Measurements from ENCODE around the gene TMEM256. TPM values are rescaled to one million over a fixed set of nuclear protein-coding genes. Genes with fewer than 3 reads are reported as not detected.

The TMEM256 gene
- polyA plus RNA-seq, 6 donors from 2014 or later = 73.4 to 90.2 (median 81.3) TPM

- Mint-ChIP-seq H3K27ac (no peak overlapping the region), H3K9me3 (no peaks in the 10 kb centered on the region), H3K4me1 (peaks cover 24 to 28% (median 26%) of the 10 kb centered on the region in 3 donors), H3K36me3 (no peaks in the 10 kb centered on the region), H3K27me3 (peaks cover 0 to 19% (median 3%) of the 10 kb centered on the region in 3 donors), H3K4me3 (no peak overlapping the region)
- no peak for DNase-seq
- ATAC-seq (ENCODE audit: low read depth in 2 of 2) = no peak
These were observed 46.5 kb downstream of the TMEM256 start for GRCh38 chr17:7357381-7357780.

GRCh38 chr17:7356756-7357155, 47.1 kb downstream of the TMEM256 start:
- no peaks in the 10 kb centered on the region for H3K9me3 Mint-ChIP-seq

GRCh38 chr17:7356072-7356549, 47.8 kb downstream of the TMEM256 start:
- ATAC-seq (ENCODE audit: low read depth in 2 of 2) (peak; percentile 64 to 75), DNase-seq (peak; percentile 82)
- peaks cover 28 to 34% (median 31%) of the 10 kb centered on the region in 3 donors for H3K4me1 Mint-ChIP-seq
- H3K9me3 Mint-ChIP-seq = no peaks in the 10 kb centered on the region
- H3K27ac Mint-ChIP-seq = peak overlapping the region in 2 of 6 donors; percentile 26 to 81
- peak overlapping the region in 2 of 8 donors; percentile 32 to 61 for H3K4me3 Mint-ChIP-seq
- peaks cover 0 to 8% (median 3%) of the 10 kb centered on the region in 3 donors for H3K27me3 Mint-ChIP-seq
- H3K36me3 Mint-ChIP-seq = no peaks in the 10 kb centered on the region

More at GRCh38 chr17:7356756-7357155, 47.1 kb downstream of the TMEM256 start:
- H3K27ac Mint-ChIP-seq = peak overlapping the region in 1 of 6 donors; percentile 47
- H3K27me3 Mint-ChIP-seq = peaks cover 0 to 14% (median 3%) of the 10 kb centered on the region in 3 donors
- peak overlapping the region in 1 of 8 donors; percentile 54 for H3K4me3 Mint-ChIP-seq
- ATAC-seq (ENCODE audit: low read depth in 2 of 2) (no peak), DNase-seq (no peak)
- peaks cover 26 to 30% (median 27%) of the 10 kb centered on the region in 3 donors for H3K4me1 Mint-ChIP-seq
- H3K36me3 Mint-ChIP-seq = no peaks in the 10 kb centered on the region

- Mint-ChIP-seq H3K27me3 (peaks cover 0 to 8% (median 3%) of the 10 kb centered on the region in 3 donors), H3K27ac (peak overlapping the region in 2 of 6 donors; percentile 26 to 56), H3K36me3 (no peaks in the 10 kb centered on the region), H3K4me3 (peak overlapping the region in 1 of 8 donors; percentile 61), H3K4me1 (peaks cover 32 to 36% (median 32%) of the 10 kb centered on the region in 3 donors), H3K9me3 (no peaks in the 10 kb centered on the region)
- no peak for ATAC-seq (ENCODE audit: low read depth in 2 of 2)
- no peak for DNase-seq
These were observed 48.3 kb downstream of the TMEM256 start for GRCh38 chr17:7355573-7355972.

- Mint-ChIP-seq H3K9me3 (no peaks in the 10 kb centered on the region), H3K36me3 (no peaks in the 10 kb centered on the region), H3K4me3 (peak within 1 kb of the TSS in 6 of 8 donors; percentile 32 to 94 (median 79)), H3K27ac (peak within 1 kb of the TSS in 4 of 6 donors; percentile 56 to 87 (median 80)), H3K4me1 (peaks cover 33 to 40% (median 36%) of the 10 kb centered on the region in 3 donors), H3K27me3 (peaks cover 0 to 8% (median 3%) of the 10 kb centered on the region in 3 donors)
- no peak for DNase-seq
- ATAC-seq (ENCODE audit: low read depth in 2 of 2) = no peak
These were observed 48.8 kb downstream of the TMEM256 start, which contains the start of gene TMEM95 for GRCh38 chr17:7355053-7355452. TMEM95 (plus strand) TSS chr17:7355156; CDS start chr17:7355205, 49 bp downstream.

- no peak for DNase-seq
- ATAC-seq (ENCODE audit: low read depth in 2 of 2) = no peak
- Mint-ChIP-seq H3K36me3 (no peaks in the 10 kb centered on the region), H3K9me3 (no peaks in the 10 kb centered on the region), H3K27me3 (peaks cover 0 to 3% (median 3%) of the 10 kb centered on the region in 3 donors), H3K27ac (peak overlapping the region in 2 of 6 donors; percentile 79 to 87), H3K4me3 (peak overlapping the region in 2 of 8 donors; percentile 54 to 91), H3K4me1 (peaks cover 36 to 47% (median 39%) of the 10 kb centered on the region in 3 donors)
These were observed 49.5 kb downstream of the TMEM256 start for GRCh38 chr17:7354262-7354843.

Other genes with a start within 250 kb of the TMEM256 start
- gene ASGR1, start 224.7 kb downstream of the TMEM256 start, polyA plus RNA-seq (ENCODE audit: low read depth in 6 of 6) = under 1 TPM in 1 of 6 donors, not detected in 5; 0.19 TPM
- under 1 TPM in 5 of 6 donors, not detected in 1; 0.06 to 0.29 (median 0.22) TPM for gene DLG4, start 184.3 kb downstream of the TMEM256 start, polyA plus RNA-seq (ENCODE audit: low read depth in 6 of 6)
- gene ACADVL, start 184.2 kb downstream of the TMEM256 start, polyA plus RNA-seq (ENCODE audit: low read depth in 6 of 6) = 100 to 1,000 TPM in 1 of 6 donors, 10 to 100 TPM in 5; 63.9 to 102 (median 75.0) TPM
- 10 to 100 TPM; 23.4 to 33.1 (median 25.5) TPM for gene DVL2, start 169.6 kb downstream of the TMEM256 start, polyA plus RNA-seq (ENCODE audit: low read depth in 6 of 6)
- 10 to 100 TPM; 11.9 to 24.2 (median 20.5) TPM for gene PHF23, start 164.6 kb downstream of the TMEM256 start, polyA plus RNA-seq (ENCODE audit: low read depth in 6 of 6)
- 1,000 to 10,000 TPM in 4 of 6 donors, 100 to 1,000 TPM in 2; 833 to 1,381 (median 1,181) TPM for gene GABARAP, start 161.6 kb downstream of the TMEM256 start, polyA plus RNA-seq (ENCODE audit: low read depth in 6 of 6)
- gene CTDNEP1, start 152.4 kb downstream of the TMEM256 start, polyA plus RNA-seq (ENCODE audit: low read depth in 6 of 6) = 10 to 100 TPM; 44.6 to 90.2 (median 53.0) TPM
- gene ELP5, start 151.9 kb downstream of the TMEM256 start, polyA plus RNA-seq (ENCODE audit: low read depth in 6 of 6) = 10 to 100 TPM; 54.2 to 94.8 (median 80.6) TPM
- gene CLDN7, start 141.6 kb downstream of the TMEM256 start, polyA plus RNA-seq (ENCODE audit: low read depth in 6 of 6) = 1 to 10 TPM in 5 of 6 donors, not detected in 1; 2.9 to 6.9 (median 4.8) TPM
- gene SLC2A4, start 122.4 kb downstream of the TMEM256 start, polyA plus RNA-seq (ENCODE audit: low read depth in 6 of 6) = not detected
- not detected for gene YBX2, start 109.5 kb downstream of the TMEM256 start, polyA plus RNA-seq (ENCODE audit: low read depth in 6 of 6)
- 100 to 1,000 TPM; 195 to 802 (median 516) TPM for gene EIF5A, start 96.5 kb downstream of the TMEM256 start, polyA plus RNA-seq (ENCODE audit: low read depth in 6 of 6)
- 100 to 1,000 TPM; 103 to 131 (median 107) TPM for gene GPS2, start 88.7 kb downstream of the TMEM256 start, polyA plus RNA-seq (ENCODE audit: low read depth in 6 of 6)
- 1 to 10 TPM in 5 of 6 donors, not detected in 1; 1.2 to 2.7 (median 1.9) TPM for gene NEURL4, start 74.8 kb downstream of the TMEM256 start, polyA plus RNA-seq (ENCODE audit: low read depth in 6 of 6)
- gene ACAP1, start 67.6 kb downstream of the TMEM256 start, polyA plus RNA-seq (ENCODE audit: low read depth in 6 of 6) = 100 to 1,000 TPM; 117 to 177 (median 155) TPM
- 10 to 100 TPM in 2 of 6 donors, 1 to 10 TPM in 4; 3.3 to 13.2 (median 8.3) TPM for gene KCTD11, start 51.9 kb downstream of the TMEM256 start, polyA plus RNA-seq (ENCODE audit: low read depth in 6 of 6)
- not detected for gene TMEM95, start 48.9 kb downstream of the TMEM256 start, polyA plus RNA-seq (ENCODE audit: low read depth in 6 of 6)
- gene TNK1, start 23.0 kb downstream of the TMEM256 start, polyA plus RNA-seq (ENCODE audit: low read depth in 6 of 6) = 1 to 10 TPM; 1.2 to 4.2 (median 2.5) TPM
- 10 to 100 TPM; 43.1 to 73.4 (median 59.1) TPM for gene PLSCR3, start 9.6 kb downstream of the TMEM256 start, polyA plus RNA-seq (ENCODE audit: low read depth in 6 of 6)
- not detected for gene NLGN2, start 3.7 kb upstream of the TMEM256 start, polyA plus RNA-seq (ENCODE audit: low read depth in 6 of 6)
- not detected for gene SPEM1, start 16.2 kb upstream of the TMEM256 start, polyA plus RNA-seq (ENCODE audit: low read depth in 6 of 6)
- not detected for gene SPEM2, start 21.5 kb upstream of the TMEM256 start, polyA plus RNA-seq (ENCODE audit: low read depth in 6 of 6)
- not detected for gene SPEM3, start 24.8 kb upstream of the TMEM256 start, polyA plus RNA-seq (ENCODE audit: low read depth in 6 of 6)
- gene TMEM102, start 31.3 kb upstream of the TMEM256 start, polyA plus RNA-seq (ENCODE audit: low read depth in 6 of 6) = 10 to 100 TPM in 5 of 6 donors, 1 to 10 TPM in 1; 9.6 to 19.8 (median 13.5) TPM
- gene FGF11, start 35.4 kb upstream of the TMEM256 start, polyA plus RNA-seq (ENCODE audit: low read depth in 6 of 6) = under 1 TPM in 1 of 6 donors, not detected in 5; 0.16 TPM
- 10 to 100 TPM; 12.6 to 21.6 (median 15.6) TPM for gene CHRNB1, start 41.0 kb upstream of the TMEM256 start, polyA plus RNA-seq (ENCODE audit: low read depth in 6 of 6)
- 10 to 100 TPM in 4 of 6 donors, 1 to 10 TPM in 2; 5.3 to 19.2 (median 10.5) TPM for gene ZBTB4, start 75.5 kb upstream of the TMEM256 start, polyA plus RNA-seq (ENCODE audit: low read depth in 6 of 6)
- under 1 TPM in 2 of 6 donors, not detected in 4; 0.14 to 0.39 TPM for gene SLC35G6, start 77.3 kb upstream of the TMEM256 start, polyA plus RNA-seq (ENCODE audit: low read depth in 6 of 6)
- 10 to 100 TPM; 13.6 to 88.9 (median 47.1) TPM for gene POLR2A, start 80.3 kb upstream of the TMEM256 start, polyA plus RNA-seq (ENCODE audit: low read depth in 6 of 6)
- gene TNFSF12, start 145.0 kb upstream of the TMEM256 start, polyA plus RNA-seq (ENCODE audit: low read depth in 6 of 6) = 10 to 100 TPM; 21.6 to 33.3 (median 28.0) TPM
- 10 to 100 TPM; 32.2 to 43.1 (median 38.5) TPM for gene TNFSF13, start 154.7 kb upstream of the TMEM256 start, polyA plus RNA-seq (ENCODE audit: low read depth in 6 of 6)
- gene SENP3, start 157.8 kb upstream of the TMEM256 start, polyA plus RNA-seq (ENCODE audit: low read depth in 6 of 6) = 10 to 100 TPM; 16.0 to 21.9 (median 18.2) TPM
- gene CD68, start 175.5 kb upstream of the TMEM256 start, polyA plus RNA-seq (ENCODE audit: low read depth in 6 of 6) = 1 to 10 TPM; 3.3 to 7.4 (median 6.8) TPM
- gene MPDU1, start 179.8 kb upstream of the TMEM256 start, polyA plus RNA-seq (ENCODE audit: low read depth in 6 of 6) = 10 to 100 TPM; 27.8 to 59.7 (median 43.1) TPM
- not detected for gene SOX15, start 186.0 kb upstream of the TMEM256 start, polyA plus RNA-seq (ENCODE audit: low read depth in 6 of 6)
- 10 to 100 TPM in 5 of 6 donors, 1 to 10 TPM in 1; 7.8 to 20.1 (median 12.5) TPM for gene FXR2, start 210.8 kb upstream of the TMEM256 start, polyA plus RNA-seq (ENCODE audit: low read depth in 6 of 6)
- 10 to 100 TPM; 34.2 to 42.5 (median 35.9) TPM for gene SAT2, start 223.7 kb upstream of the TMEM256 start, polyA plus RNA-seq (ENCODE audit: low read depth in 6 of 6)
- not detected for gene SHBG, start 226.0 kb upstream of the TMEM256 start, polyA plus RNA-seq (ENCODE audit: low read depth in 6 of 6)
- under 1 TPM in 2 of 6 donors, not detected in 4; 0.08 to 0.21 TPM for gene ATP1B2, start 246.8 kb upstream of the TMEM256 start, polyA plus RNA-seq (ENCODE audit: low read depth in 6 of 6)